PFSK-1 (cell line): ENCODE results near the gene MEF2D.

Source experiments
- FOXP2 ChIP-seq: optimal IDR thresholded peaks from 2 replicates; pipeline ENCODE3; 2011; ENCODE audit warnings: borderline replicate concordance, control low read depth, inconsistent platforms; ENCODE audit not compliant: insufficient read depth; ENCODE audit errors: extremely low read length, extremely low read depth
- POLR2AphosphoS5 ChIP-seq: IDR thresholded peaks from 2 replicates; pipeline ENCODE4 v1.6.1; 2012; ENCODE audit warnings: low read depth, mild to moderate bottlenecking, control low read depth, low read length, moderate library complexity
- REST ChIP-seq, 2 experiments: IDR thresholded peaks; 2 replicates each; pipeline versions ENCODE4 v1.6.1 to v1.8.0; 2011 to 2012; ENCODE audit warnings: low read depth in 2 of 2, low read length in 2 of 2, control low read depth in 1 of 2, inconsistent platforms in 1 of 2, mild to moderate bottlenecking in 1 of 2, moderate library complexity in 1 of 2; ENCODE audit not compliant: insufficient read depth in 1 of 2
- SIN3A ChIP-seq: IDR thresholded peaks from 2 replicates; pipeline ENCODE4 v1.6.1; 2012; ENCODE audit warnings: mild to moderate bottlenecking, low read length, moderate library complexity, borderline replicate concordance; ENCODE audit not compliant: insufficient read depth
- TAF1 ChIP-seq: IDR thresholded peaks from 2 replicates; pipeline ENCODE4 v1.6.1; 2012; ENCODE audit warnings: low read length, control low read depth, borderline replicate concordance; ENCODE audit not compliant: insufficient read depth

MEF2D gene

GRCh38 chr1:156463874-156464273 lies 36.7 kb downstream of the MEF2D start:
- TF ChIP-seq REST (IDR thresholded peaks at IDR 0.05; ENCODE audit: insufficient read depth in 1 of 2, low read depth in 2 of 2, low read length in 2 of 2) (no peak), TAF1 (no peak)

- TF ChIP-seq FOXP2 (no peak), POLR2AphosphoS5 (no peak), TAF1 (no peak), SIN3A (no peak), REST (IDR thresholded peaks at IDR 0.05; ENCODE audit: insufficient read depth in 1 of 2, low read depth in 2 of 2, low read length in 2 of 2) (no peak)
Observed at GRCh38 chr1:156462954-156463795, 37.4 kb downstream of the MEF2D start.

- no peak for TF ChIP-seq REST (IDR thresholded peaks at IDR 0.05; ENCODE audit: insufficient read depth in 1 of 2, low read depth in 2 of 2, low read length in 2 of 2)
- no peak for TF ChIP-seq FOXP2
- no peak for TF ChIP-seq SIN3A
- no peak for TF ChIP-seq TAF1
- no peak for TF ChIP-seq POLR2AphosphoS5
Observed at GRCh38 chr1:156461781-156462647, 38.6 kb downstream of the MEF2D start.

GRCh38 chr1:156461109-156461508 lies 39.5 kb downstream of the MEF2D start:
- TF ChIP-seq FOXP2 (no peak), SIN3A (no peak), REST (IDR thresholded peaks at IDR 0.05; ENCODE audit: insufficient read depth in 1 of 2, low read depth in 2 of 2, low read length in 2 of 2) (no peak), TAF1 (no peak), POLR2AphosphoS5 (no peak)
